Heart left ventricle (tissue), 16 donors: ENCODE data around the gene EDDM3A. TPM values are rescaled to one million over a fixed set of nuclear protein-coding genes. Genes with fewer than 3 reads are reported as not detected.
A peak's percentile ranks its signal among the peaks of the same experiment; 100 is the strongest.
"Not testable (repeated sequence)": the region's sequence is repeated elsewhere in the genome, so short reads cannot be mapped to it uniquely, and the experiment has no call there.

Experiments
- ATAC-seq, 4 donors: fragments of 200-7000 bp; cut with Tn5 transposase; one replicate each; pipeline ENCODE4 v1.9.1; 2020 to 2022; ENCODE audit warnings: moderate library complexity in 4 of 4, mild to moderate bottlenecking in 3 of 4, moderate number of reproducible peaks in 1 of 4
- DNase-seq, 5 donors: peaks; one replicate each; pipeline ENCODE4 v3.0.0-alpha.2; 2020
- H3K27ac ChIP-seq, 12 donors: fragments of 200-600 bp; sonication (generic) in 4 of 12; one replicate each; pipeline versions ENCODE4 v1.5.0 to v1.8.0; 2016 to 2022; ENCODE audit warnings: mild to moderate bottlenecking in 2 of 12
- H3K27me3 ChIP-seq, 9 donors: fragments of 200-600 bp; sonication (generic) in 2 of 9; one replicate each; pipeline versions ENCODE4 v1.5.1 to v1.8.0; 2016 to 2022; ENCODE audit warnings: mild to moderate bottlenecking in 3 of 9
- H3K36me3 ChIP-seq, 9 donors: fragments of 200-600 bp; sonication (generic) in 2 of 9; one replicate each; pipeline versions ENCODE4 v1.5.0 to v1.8.0; 2018 to 2022; ENCODE audit warnings: mild to moderate bottlenecking in 2 of 9
- H3K4me1 ChIP-seq, 12 donors: fragments of 200-600 bp; sonication (generic) in 4 of 12; one replicate each; pipeline versions ENCODE4 v1.5.0 to v1.8.0; 2016 to 2022; ENCODE audit warnings: mild to moderate bottlenecking in 3 of 12
- H3K4me3 ChIP-seq, 12 donors: fragments of 200-600 bp; sonication (generic) in 4 of 12; one replicate each; pipeline versions ENCODE4 v1.5.0 to v1.8.0; 2017 to 2022; ENCODE audit warnings: mild to moderate bottlenecking in 9 of 12, moderate library complexity in 4 of 12
- H3K9me3 ChIP-seq, 12 donors: fragments of 200-600 bp; sonication (generic) in 4 of 12; one replicate each; pipeline versions ENCODE4 v1.5.0 to v1.8.0; 2016 to 2022; ENCODE audit warnings: mild to moderate bottlenecking in 1 of 12
- POLR2A ChIP-seq, 2 donors: fragments of 450-650 bp; IDR thresholded peaks; one replicate each; pipeline ENCODE4 v1.6.1; 2017; ENCODE audit warnings: antibody characterized with exemption in 2 of 2, mild to moderate bottlenecking in 2 of 2, moderate library complexity in 2 of 2
- WGBS, 4 donors: extraction: QIAGEN DNeasy Blood & Tissue Kit in 2 of 4; methylation state at CpG; one replicate each; pipeline versions ENCODE4 v1.1.5 to v1.1.7; 2013 to 2018; 5-methylcytosine and 5-hydroxymethylcytosine counted together
- intact Hi-C, 10 donors: fragments of 100-400 bp; cut with DNase I; formaldehyde crosslinking; loops; one replicate each; pipeline versions ENCODE4 v1.11.1 to v1.14.2; 2022
- polyA plus RNA-seq, 2 donors: library from polyadenylated mRNA; stranded (reverse); fragments of 200-250 nt; gene quantifications; one replicate each; pipeline ENCODE4 v1.2.3, GENCODE V29; 2013
- total RNA-seq, 9 donors: library from RNA; depleted of rRNA in 2 of 9; stranded (reverse); fragments of >200 nt in 2 of 9; fragmentation: NEBNext Ultra II Directional in 3 of 9; extraction: Animal tissue kit (Norgen Biotek cat#: 25700) in 3 of 9; gene quantifications; one replicate each; pipeline versions ENCODE4 v1.1.0 to v1.2.4, GENCODE V29; 2016 to 2023
- TF ChIP-seq, protein P1 (sequence below), 12 donors: fragments of 200-600 bp; sonication (generic) in 4 of 12; IDR thresholded peaks; one replicate each; pipeline versions ENCODE4 v1.5.0 to v1.8.0; 2018 to 2022; ENCODE audit warnings: antibody characterized with exemption in 12 of 12, mild to moderate bottlenecking in 5 of 12
- donor health status: ischemic (EF 13 %, LVEDD 7.1; RV severe dilation, severe dysfunction).
- donor health status: healthy with polysubstance abuse.
- donor health status: DM: no; HTN: yes; CAD: no.
- donor health status: DM: no; HTN: no; CAD: no.
- donor health status: ischemic (EF 25% LVEDD 6.9; RV normal size, moderate dysfunction).
- donor health status: ischemic (EF 25% LVEDD 5.7; RV mildly dilated, moderate dysfunction).
- donor health status: healthy.
- donor health status: DM: yes; HTN: yes; CAD: no.
- donor health status: ischemic (EF 35%, LVEDD 5.7; RV mildly dilated, moderate dysfunction).
- donor health status: nonischemic (EF 11% LVEDD 7.7; RV severe dilation, severe dysfunction).
- donor health status: DM: yes; HTN: yes; CAD: no.
- donor health status: PGD.
- donor health status: ischemic (EF 29% LVEDD 5.4; RV normal size, mild dysfunction).
- donor health status: nonischemic (EF 23%, LVEDD 6.1; RV moderate dilation, normal function).

EDDM3A gene
- total and polyA plus RNA-seq, 11 donors, result not detected

DNA sequence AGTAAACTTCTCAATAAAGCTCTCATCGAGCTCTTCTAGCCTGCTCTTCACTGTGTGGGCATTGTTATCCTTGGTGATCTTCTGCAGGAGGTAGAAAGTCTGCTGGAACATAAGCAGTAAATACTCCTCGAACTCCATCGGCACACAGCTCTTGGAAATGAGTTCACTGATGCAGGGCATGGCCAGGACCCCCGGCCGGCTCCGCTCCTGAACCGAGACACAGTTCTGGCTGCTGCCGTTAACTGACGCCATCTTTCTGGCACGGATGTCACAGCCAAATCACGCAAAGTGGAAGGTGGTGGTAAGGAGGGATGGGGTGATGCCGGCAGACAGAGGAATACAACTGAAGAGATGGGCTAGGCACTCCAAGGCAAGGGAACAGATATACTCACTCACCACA is 23.7 kb upstream of the EDDM3A start:
- DNase-seq (no peak), ATAC-seq (peak in 1 of 4 donors; percentile 15)
- intact Hi-C loops, result no loop called here
- peaks cover 0 to 10% (median 0%) of the 10 kb centered on the region in 9 donors for H3K27me3 ChIP-seq
- no peak for TF ChIP-seq POLR2A (IDR thresholded peaks at IDR 0.05)
- TF ChIP-seq, protein P1, sequence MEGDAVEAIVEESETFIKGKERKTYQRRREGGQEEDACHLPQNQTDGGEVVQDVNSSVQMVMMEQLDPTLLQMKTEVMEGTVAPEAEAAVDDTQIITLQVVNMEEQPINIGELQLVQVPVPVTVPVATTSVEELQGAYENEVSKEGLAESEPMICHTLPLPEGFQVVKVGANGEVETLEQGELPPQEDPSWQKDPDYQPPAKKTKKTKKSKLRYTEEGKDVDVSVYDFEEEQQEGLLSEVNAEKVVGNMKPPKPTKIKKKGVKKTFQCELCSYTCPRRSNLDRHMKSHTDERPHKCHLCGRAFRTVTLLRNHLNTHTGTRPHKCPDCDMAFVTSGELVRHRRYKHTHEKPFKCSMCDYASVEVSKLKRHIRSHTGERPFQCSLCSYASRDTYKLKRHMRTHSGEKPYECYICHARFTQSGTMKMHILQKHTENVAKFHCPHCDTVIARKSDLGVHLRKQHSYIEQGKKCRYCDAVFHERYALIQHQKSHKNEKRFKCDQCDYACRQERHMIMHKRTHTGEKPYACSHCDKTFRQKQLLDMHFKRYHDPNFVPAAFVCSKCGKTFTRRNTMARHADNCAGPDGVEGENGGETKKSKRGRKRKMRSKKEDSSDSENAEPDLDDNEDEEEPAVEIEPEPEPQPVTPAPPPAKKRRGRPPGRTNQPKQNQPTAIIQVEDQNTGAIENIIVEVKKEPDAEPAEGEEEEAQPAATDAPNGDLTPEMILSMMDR (IDR thresholded peaks at IDR 0.05), result no peak
- 94 to 96% (median 95%) methylated on average over 12 of the region's 12 CpGs for WGBS, 4 donors
- H3K27ac ChIP-seq, result no peak overlapping the region
- H3K36me3 ChIP-seq, result no peaks in the 10 kb centered on the region
- no peak overlapping the region for H3K4me3 ChIP-seq
- H3K4me1 ChIP-seq, result peaks cover 0 to 11% (median 0%) of the 10 kb centered on the region in 12 donors
- H3K9me3 ChIP-seq, result no peaks in the 10 kb centered on the region

DNA sequence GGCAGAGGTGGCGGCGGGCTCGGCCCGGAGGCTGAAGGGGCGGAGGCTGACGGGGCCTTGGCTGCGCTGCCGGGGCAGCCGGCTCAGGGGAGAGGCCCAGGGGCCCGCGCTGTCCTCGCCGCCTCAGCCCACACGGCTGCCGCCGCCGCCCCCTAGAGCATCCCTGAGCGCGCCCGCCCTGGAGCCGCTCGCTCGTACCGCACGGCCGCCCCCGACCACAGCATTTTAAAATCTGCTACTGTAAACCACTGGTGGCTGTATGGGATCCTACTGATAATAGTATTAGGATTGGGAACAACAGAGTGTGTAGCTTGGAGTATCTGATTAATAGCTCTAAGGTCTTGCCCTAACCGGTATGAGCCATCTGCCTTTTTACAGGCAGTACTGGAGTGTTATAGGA is 22.2 kb upstream of the EDDM3A start:
- DNase-seq, result peak in 1 of 5 donors; percentile 30

DNA sequence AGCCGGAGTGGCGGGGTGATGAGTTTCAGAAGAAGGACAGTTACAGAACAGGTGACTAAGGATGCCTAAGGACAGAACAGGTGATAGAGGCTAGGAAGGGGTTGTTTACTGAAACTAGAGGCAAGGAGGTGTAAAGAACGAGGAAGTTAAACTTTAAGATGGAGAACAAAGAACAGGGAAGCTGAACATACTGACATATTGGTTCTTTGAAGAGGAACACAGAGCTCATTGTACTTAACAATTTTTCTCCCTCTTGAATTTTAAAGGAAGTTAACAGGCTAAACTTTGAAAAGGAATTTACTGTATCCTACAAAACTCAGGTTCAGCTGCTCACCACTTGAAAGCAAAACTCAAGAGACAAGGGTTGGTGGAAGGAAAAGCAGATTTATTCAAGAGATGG is 19.6 kb upstream of the EDDM3A start:
- peaks cover 0 to 10% (median 0%) of the 10 kb centered on the region in 9 donors for H3K27me3 ChIP-seq

More for the DNA sequence above, 22.2 kb upstream of the EDDM3A start:
- H3K4me1 ChIP-seq, result peaks cover 0 to 20% (median 0%) of the 10 kb centered on the region in 12 donors
- H3K27ac ChIP-seq, result peak overlapping the region in 1 of 12 donors; percentile 15
- peak in 2 of 4 donors; percentile 33 to 65 for ATAC-seq
- no peaks in the 10 kb centered on the region for H3K36me3 ChIP-seq
- 28 to 85% (median 48%) methylated on average over 11 to 28 of the region's 28 CpGs for WGBS, 4 donors
- H3K9me3 ChIP-seq, result no peaks in the 10 kb centered on the region
- intact Hi-C loops, result no loop called here
- peak overlapping the region in 8 of 12 donors; percentile 1 to 43 (median 32) for H3K4me3 ChIP-seq
- H3K27me3 ChIP-seq, result peaks cover 0 to 10% (median 0%) of the 10 kb centered on the region in 9 donors
- TF ChIP-seq, protein P1 (IDR thresholded peaks at IDR 0.05), result no peak
- TF ChIP-seq POLR2A (IDR thresholded peaks at IDR 0.05), result no peak

DNA sequence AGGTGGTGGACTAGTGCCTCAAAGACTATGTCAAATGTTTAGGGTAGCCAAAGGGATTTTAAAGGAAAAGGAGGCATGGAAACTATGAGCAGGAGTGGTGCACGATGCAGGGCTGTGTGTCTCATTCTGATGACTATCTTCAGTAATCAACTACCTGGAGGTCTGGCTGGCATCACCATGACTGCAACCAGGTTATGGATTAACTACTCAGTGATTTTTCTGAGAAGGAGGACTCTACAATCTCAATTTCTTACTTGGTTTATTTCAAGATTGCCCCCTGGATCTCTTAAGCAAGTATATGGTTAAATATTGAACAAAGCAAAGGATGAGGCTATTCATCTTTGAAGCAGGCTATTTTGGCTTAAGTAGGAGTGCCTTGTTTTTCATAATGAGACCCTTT is 19.2 kb upstream of the EDDM3A start:
- H3K27me3 ChIP-seq, result peaks cover 0 to 10% (median 0%) of the 10 kb centered on the region in 9 donors
- ATAC-seq (no peak), DNase-seq (no peak)
- peaks cover 0 to 20% (median 0%) of the 10 kb centered on the region in 12 donors for H3K4me1 ChIP-seq
- WGBS, 4 donors, result 78 to 100% (median 84%) methylated on average over 1 of the region's 1 CpG
- TF ChIP-seq, protein P1 (IDR thresholded peaks at IDR 0.05), result no peak
- TF ChIP-seq POLR2A (IDR thresholded peaks at IDR 0.05), result no peak
- intact Hi-C loops, result no loop called here
- H3K4me3 ChIP-seq, result no peak overlapping the region
- H3K36me3 ChIP-seq, result no peaks in the 10 kb centered on the region
- peak overlapping the region in 1 of 12 donors; percentile 79 for H3K27ac ChIP-seq
- H3K9me3 ChIP-seq, result no peaks in the 10 kb centered on the region

More for the DNA sequence above, 19.6 kb upstream of the EDDM3A start:
- Histone ChIP-seq H3K4me1 (peaks cover 0 to 20% (median 0%) of the 10 kb centered on the region in 12 donors), H3K27ac (peak overlapping the region in 1 of 12 donors; percentile 79)
- intact Hi-C loops, DNase-seq, H3K36me3 ChIP-seq, H3K9me3 ChIP-seq, ATAC-seq, H3K4me3 ChIP-seq: not testable (repeated sequence)
- WGBS, 4 donors, result 92 to 95% (median 93%) methylated on average over 3 of the region's 3 CpGs

DNA sequence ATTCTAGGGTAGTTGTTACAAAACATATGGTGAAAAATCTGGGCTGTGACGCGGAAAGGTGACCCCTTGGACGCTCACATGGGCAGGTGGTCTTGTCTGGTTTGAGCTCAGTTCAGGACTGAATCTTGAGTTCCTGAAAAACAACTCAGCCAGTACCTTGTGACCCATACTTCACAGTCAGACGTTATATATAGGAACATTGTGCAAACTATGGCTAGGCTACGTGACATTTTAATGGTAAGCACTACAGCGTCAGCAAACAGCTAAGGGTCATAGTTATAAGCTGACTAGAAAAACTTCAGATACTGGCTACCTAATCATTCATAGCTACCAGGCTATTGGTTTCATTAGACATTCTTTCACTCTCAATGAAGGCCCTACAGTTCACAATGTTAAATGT is 14.8 kb upstream of the EDDM3A start:
- H3K9me3 ChIP-seq, result no peaks in the 10 kb centered on the region
- 62 to 75% (median 70%) methylated on average over 6 of the region's 6 CpGs for WGBS, 4 donors
- H3K4me3 ChIP-seq, result no peak overlapping the region
- intact Hi-C loops, result no loop called here
- no peaks in the 10 kb centered on the region for H3K36me3 ChIP-seq
- H3K4me1 ChIP-seq, result peaks cover 0 to 26% (median 0%) of the 10 kb centered on the region in 12 donors
- DNase-seq (no peak), ATAC-seq (peak in 1 of 4 donors; percentile 33)
- TF ChIP-seq, protein P1 (IDR thresholded peaks at IDR 0.05), result no peak
- H3K27ac ChIP-seq, result no peak overlapping the region
- no peaks in the 10 kb centered on the region for H3K27me3 ChIP-seq
